ENCODE results near the gene CDCP1. TPM values are rescaled to one million over a fixed set of nuclear protein-coding genes. Genes with fewer than 3 reads are reported as not detected.
A peak's percentile ranks its signal among the peaks of the same experiment; 100 is the strongest.

CDCP1 gene
- total RNA-seq, 1 donor, result 7.6 TPM

- H3K27ac ChIP-seq (ENCODE audit: low read depth, low read length), result peak overlapping the region; percentile 61
- H3K4me2 ChIP-seq (ENCODE audit: insufficient read depth, low read length), result peak overlapping the region; percentile 32
- H2AFZ ChIP-seq (ENCODE audit: low read length), result no peak overlapping the region
- TF ChIP-seq CTCF (IDR thresholded peaks at IDR 0.05; ENCODE audit: extremely low read depth, low read depth, low read length), result no peak
- H3K79me2 ChIP-seq (ENCODE audit: insufficient read depth, low read length), result peaks cover 38% of the 10 kb centered on the region
- H3K27me3 ChIP-seq (ENCODE audit: insufficient read depth, low read length), result no peaks in the 10 kb centered on the region
- H3K4me1 ChIP-seq (ENCODE audit: insufficient read depth, low read length), result peaks cover 56% of the 10 kb centered on the region
- no peak overlapping the region for H3K4me3 ChIP-seq (ENCODE audit: insufficient read depth, low read length)
- H4K20me1 ChIP-seq (ENCODE audit: insufficient read depth, low read length), result no peaks in the 10 kb centered on the region
- H3K9me3 ChIP-seq (ENCODE audit: low read depth, low read length), result no peaks in the 10 kb centered on the region
- no peak for DNase-seq (ENCODE audit: insufficient read length, low spot score, missing footprints)
- H3K36me3 ChIP-seq (ENCODE audit: insufficient read depth, low read length), result no peaks in the 10 kb centered on the region
Observed at GRCh38 chr3:45131201-45131600, 15.0 kb downstream of the CDCP1 start.

- no peak overlapping the region for H3K4me3 ChIP-seq (ENCODE audit: insufficient read depth, low read length)
- no peak overlapping the region for H2AFZ ChIP-seq (ENCODE audit: low read length)
- DNase-seq (ENCODE audit: insufficient read length, low spot score, missing footprints), result no peak
- H3K36me3 ChIP-seq (ENCODE audit: insufficient read depth, low read length), result no peaks in the 10 kb centered on the region
- H3K4me1 ChIP-seq (ENCODE audit: insufficient read depth, low read length), result peaks cover 54% of the 10 kb centered on the region
- no peaks in the 10 kb centered on the region for H4K20me1 ChIP-seq (ENCODE audit: insufficient read depth, low read length)
- no peak for TF ChIP-seq CTCF (IDR thresholded peaks at IDR 0.05; ENCODE audit: extremely low read depth, low read depth, low read length)
- H3K4me2 ChIP-seq (ENCODE audit: insufficient read depth, low read length), result no peak overlapping the region
- H3K27ac ChIP-seq (ENCODE audit: low read depth, low read length), result peak overlapping the region; percentile 61
- H3K27me3 ChIP-seq (ENCODE audit: insufficient read depth, low read length), result no peaks in the 10 kb centered on the region
- H3K79me2 ChIP-seq (ENCODE audit: insufficient read depth, low read length), result peaks cover 41% of the 10 kb centered on the region
- no peaks in the 10 kb centered on the region for H3K9me3 ChIP-seq (ENCODE audit: low read depth, low read length)
Observed at GRCh38 chr3:45130476-45130875, 15.7 kb downstream of the CDCP1 start.

GRCh38 chr3:45128950-45129349 lies 17.2 kb downstream of the CDCP1 start:
- Histone ChIP-seq H4K20me1 (ENCODE audit: insufficient read depth, low read length) (no peaks in the 10 kb centered on the region), H3K4me2 (ENCODE audit: insufficient read depth, low read length) (no peak overlapping the region), H3K4me3 (ENCODE audit: insufficient read depth, low read length) (no peak overlapping the region), H3K4me1 (ENCODE audit: insufficient read depth, low read length) (peaks cover 55% of the 10 kb centered on the region), H3K9me3 (ENCODE audit: low read depth, low read length) (no peaks in the 10 kb centered on the region), H3K27ac (ENCODE audit: low read depth, low read length) (no peak overlapping the region), H3K79me2 (ENCODE audit: insufficient read depth, low read length) (peaks cover 42% of the 10 kb centered on the region), H2AFZ (ENCODE audit: low read length) (no peak overlapping the region), H3K36me3 (ENCODE audit: insufficient read depth, low read length) (no peaks in the 10 kb centered on the region), H3K27me3 (ENCODE audit: insufficient read depth, low read length) (no peaks in the 10 kb centered on the region)
- DNase-seq (ENCODE audit: insufficient read length, low spot score, missing footprints), result no peak
- no peak for TF ChIP-seq CTCF (IDR thresholded peaks at IDR 0.05; ENCODE audit: extremely low read depth, low read depth, low read length)

- Histone ChIP-seq H3K4me3 (ENCODE audit: insufficient read depth, low read length) (no peak overlapping the region), H3K36me3 (ENCODE audit: insufficient read depth, low read length) (no peaks in the 10 kb centered on the region), H2AFZ (ENCODE audit: low read length) (no peak overlapping the region), H3K9me3 (ENCODE audit: low read depth, low read length) (no peaks in the 10 kb centered on the region), H3K4me2 (ENCODE audit: insufficient read depth, low read length) (no peak overlapping the region), H3K27me3 (ENCODE audit: insufficient read depth, low read length) (no peaks in the 10 kb centered on the region), H3K79me2 (ENCODE audit: insufficient read depth, low read length) (peaks cover 34% of the 10 kb centered on the region), H3K4me1 (ENCODE audit: insufficient read depth, low read length) (peaks cover 62% of the 10 kb centered on the region), H3K27ac (ENCODE audit: low read depth, low read length) (no peak overlapping the region), H4K20me1 (ENCODE audit: insufficient read depth, low read length) (no peaks in the 10 kb centered on the region)
- no peak for TF ChIP-seq CTCF (IDR thresholded peaks at IDR 0.05; ENCODE audit: extremely low read depth, low read depth, low read length)
- no peak for DNase-seq (ENCODE audit: insufficient read length, low spot score, missing footprints)
Observed at GRCh38 chr3:45127130-45127822, 18.9 kb downstream of the CDCP1 start.

All from osteoblast (primary cell).